ENCODE measurements around the gene MTCL1. TPM values are rescaled to one million over a fixed set of nuclear protein-coding genes. Genes with fewer than 3 reads are reported as not detected.

MTCL1 gene
- total and polyA plus RNA-seq, 10 of the 15 experiments (the other 5 are each of a cell fraction or from before 2014, with no cell fraction given) = 0.03 to 0.36 (median 0.13) TPM; not detected in 4

GRCh38 chr18:8686611-8687010 lies 18.7 kb upstream of the MTCL1 start:
- ATAC-seq = no peak
- RAD21 ChIA-PET (ENCODE audit: unreplicated experiment) = interaction anchor here (1.5 kb wide), 1 partner anchor 10 kb away, joined by 3 read pairs; no protein-coding TSS in a partner anchor
- POLR2A ChIA-PET = interaction anchor here (0.9 kb wide), 1 partner anchor 14 kb away, joined by 3 read pairs; no protein-coding TSS in a partner anchor

GRCh38 chr18:8688216-8688800 lies 17.0 kb upstream of the MTCL1 start:
- DNase-seq (ENCODE audit: low read depth, low spot score) (no peak), FAIRE-seq (no peak), ATAC-seq (no peak)
- Histone ChIP-seq H3K27me3 (replicated peaks in 1 of 2; ENCODE audit: control insufficient read depth in 2 of 2, insufficient read depth in 2 of 2, low read length in 1 of 2) (peaks cover 0 to 2% of the 10 kb centered on the region in 2 experiments; a peak in 3 of 4 replicates), H3K9me3 (replicated peaks; ENCODE audit: control insufficient read depth, insufficient read depth, low read length) (no peaks in the 10 kb centered on the region), H2AFZ (ENCODE audit: control insufficient read depth, low read depth, low read length) (no peak overlapping the region), H3K9ac (ENCODE audit: control insufficient read depth, insufficient read depth, low read length) (no peak overlapping the region), H3K27ac (ENCODE audit: control insufficient read depth, insufficient read depth) (no peak overlapping the region), H3K79me2 (ENCODE audit: control insufficient read depth, insufficient read depth, low read length) (no peaks in the 10 kb centered on the region), H4K20me1 (ENCODE audit: control insufficient read depth, insufficient read depth) (no peaks in the 10 kb centered on the region), H3K36me3 (ENCODE audit: control insufficient read depth in 2 of 2, insufficient read depth in 2 of 2, low read length in 1 of 2) (no peaks in the 10 kb centered on the region), H3K4me3 (no peak overlapping the region), H3K4me2 (ENCODE audit: control insufficient read depth, insufficient read depth) (no peak overlapping the region), H3K4me1 (ENCODE audit: control insufficient read depth, insufficient read depth, low read length) (no peaks in the 10 kb centered on the region)
- TF ChIP-seq KDM1A (IDR thresholded peaks at IDR 0.05; ENCODE audit: borderline replicate concordance) (no peak), SREBF2 (IDR thresholded peaks at IDR 0.05; ENCODE audit: low read length) (no peak), FOS (IDR thresholded peaks at IDR 0.05; ENCODE audit: borderline replicate concordance, extremely low read depth, insufficient read length) (no peak), ZNF274 (IDR thresholded peaks at IDR 0.05; ENCODE audit: insufficient read depth, insufficient read length) (no peak), PML (IDR thresholded peaks at IDR 0.05; ENCODE audit: low read length) (no peak), BRCA1 (IDR thresholded peaks at IDR 0.05; ENCODE audit: low read depth, low read length) (no peak), FOXK2 (IDR thresholded peaks at IDR 0.05) (no peak)
- ChIA-PET POLR2A (no interaction called here), CTCF (interaction anchor here (1.4 to 1.9 kb wide), 2 partner anchors 8 to 299 kb away, joined by 4 to 7 read pairs; no protein-coding TSS in a partner anchor), SMC1A (ENCODE audit: uncharacterized antibody, unreplicated experiment) (interaction anchor here (0.6 to 0.7 kb wide), 3 partner anchors 16 to 840 kb away, joined by 3 read pairs; no protein-coding TSS in a partner anchor), RAD21 (ENCODE audit: unreplicated experiment) (interaction anchor here (1.0 kb wide), 1 partner anchor 8 kb away, joined by 3 read pairs; no protein-coding TSS in a partner anchor)
- BruUV-seq (replicated peaks) = no TSS peak
- intact Hi-C loops (cut with micrococcal nuclease; ENCODE audit: unreplicated experiment) (no loop called here), in situ Hi-C loops (cut with MboI) (no loop called here)
- 53% methylated on average over 8 of the region's 8 CpGs for WGBS (ENCODE audit: insufficient coverage, insufficient replicate concordance, low lambda C conversion rate, missing lambda C conversion rate)

More at GRCh38 chr18:8686611-8687010, 18.7 kb upstream of the MTCL1 start:
- intact Hi-C loops (cut with micrococcal nuclease; ENCODE audit: unreplicated experiment) (no loop called here), in situ Hi-C loops (cut with MboI) (no loop called here)
- Histone ChIP-seq H3K4me1 (ENCODE audit: control insufficient read depth, insufficient read depth, low read length) (no peaks in the 10 kb centered on the region), H3K36me3 (ENCODE audit: control insufficient read depth in 2 of 2, insufficient read depth in 2 of 2, low read length in 1 of 2) (no peaks in the 10 kb centered on the region), H3K27ac (ENCODE audit: control insufficient read depth, insufficient read depth) (no peak overlapping the region), H3K9me3 (replicated peaks; ENCODE audit: control insufficient read depth, insufficient read depth, low read length) (no peaks in the 10 kb centered on the region), H2AFZ (ENCODE audit: control insufficient read depth, low read depth, low read length) (no peak overlapping the region), H3K9ac (ENCODE audit: control insufficient read depth, insufficient read depth, low read length) (no peak overlapping the region), H4K20me1 (ENCODE audit: control insufficient read depth, insufficient read depth) (no peaks in the 10 kb centered on the region), H3K27me3 (replicated peaks in 1 of 2; ENCODE audit: control insufficient read depth in 2 of 2, insufficient read depth in 2 of 2, low read length in 1 of 2) (peaks cover 0 to 2% of the 10 kb centered on the region in 2 experiments; a peak in 3 of 4 replicates), H3K4me2 (ENCODE audit: control insufficient read depth, insufficient read depth) (no peak overlapping the region), H3K4me3 (no peak overlapping the region), H3K79me2 (ENCODE audit: control insufficient read depth, insufficient read depth, low read length) (no peaks in the 10 kb centered on the region)
- FAIRE-seq (no peak), DNase-seq (ENCODE audit: low read depth, low spot score) (no peak)
- no TSS peak for BruUV-seq (replicated peaks)
- ChIA-PET CTCF (interaction anchor here (1.0 to 2.7 kb wide), 3 partner anchors 8 to 301 kb away, joined by 3 to 12 read pairs (median 7); no protein-coding TSS in a partner anchor), SMC1A (ENCODE audit: uncharacterized antibody, unreplicated experiment) (no interaction called here)
- 48% methylated on average over 6 of the region's 6 CpGs for WGBS (ENCODE audit: insufficient coverage, insufficient replicate concordance, low lambda C conversion rate, missing lambda C conversion rate)
- no peak for TF ChIP-seq LARP7 (IDR thresholded peaks at IDR 0.05)
- TF ChIP-seq POLR2A (IDR thresholded peaks at IDR 0.05; ENCODE audit: low read depth, low read length) = no peak

Data from GM12878 (cell line).